IMR-90 (cell line): ENCODE results near the gene UFC1. TPM values are rescaled to one million over a fixed set of nuclear protein-coding genes. Genes with fewer than 3 reads are reported as not detected.

Source experiments
- ATAC-seq: fragments of 200-7000 bp; cut with Tn5 transposase; 2 replicates; pipeline ENCODE4 v1.9.1; 2020; ENCODE audit warnings: low read depth, mild to moderate bottlenecking, moderate library complexity
- BruUV-seq: library from RNA; stranded (reverse); fragments of 400-500 nt; replicated peaks from 2 replicates; lab custom pipeline; 2021; lab: Mats Ljungman, UMichigan
- CTCF ChIA-PET: fragments of 300-600 bp; formaldehyde crosslinking; extraction: SDS; loops from one replicate; lab custom pipeline; 2021; ENCODE audit warnings: antibody characterized with exemption; lab: Yijun Ruan, JAX
- POLR2A ChIA-PET: fragments of 300-600 bp; sonication (Branson Sonifier 250); formaldehyde crosslinking; loops from one replicate; lab custom pipeline; 2022; ENCODE audit warnings: antibody characterized with exemption; ENCODE audit not compliant: unreplicated experiment; lab: Charles Lee
- DNase-seq: peaks from one replicate; pipeline ENCODE4 v3.0.0; 2013
- H2AFZ ChIP-seq: replicated peaks from 2 replicates; pipeline ENCODE3; 2013; ENCODE audit warnings: low read length, mild to moderate bottlenecking; ENCODE audit not compliant: poor library complexity
- H2AK5ac ChIP-seq: 2 replicates; pipeline ENCODE4 v1.6.1; 2013; ENCODE audit warnings: low read depth, low read length, inconsistent platforms
- H2AK9ac ChIP-seq: replicated peaks from 2 replicates; pipeline ENCODE3; 2013; ENCODE audit warnings: mild to moderate bottlenecking, low read depth, low read length, moderate library complexity; ENCODE audit not compliant: poor library complexity
- H2BK120ac ChIP-seq: 2 replicates; pipeline ENCODE4 v1.6.1; 2013; ENCODE audit warnings: low read depth, low read length, inconsistent platforms
- H2BK15ac ChIP-seq: 3 replicates; pipeline ENCODE4 v1.6.1; 2013; ENCODE audit warnings: low read depth, low read length, inconsistent platforms
- H2BK20ac ChIP-seq: 2 replicates; pipeline ENCODE4 v1.6.1; 2013; ENCODE audit warnings: low read depth, mild to moderate bottlenecking, inconsistent platforms, low read length, moderate library complexity
- H2BK5ac ChIP-seq: 2 replicates; pipeline ENCODE4 v1.6.1; 2013; ENCODE audit warnings: mild to moderate bottlenecking, low read depth, low read length, inconsistent platforms; ENCODE audit not compliant: poor library complexity, severe bottlenecking
- H3K14ac ChIP-seq: replicated peaks from 2 replicates; pipeline ENCODE4 v1.6.1; 2013; ENCODE audit warnings: low read depth, low read length, inconsistent platforms
- H3K18ac ChIP-seq: 2 replicates; pipeline ENCODE4 v1.6.1; 2013; ENCODE audit warnings: low read depth, low read length, control low read depth
- H3K23ac ChIP-seq: 2 replicates; pipeline ENCODE4 v1.6.1; 2013; ENCODE audit warnings: low read depth, low read length, inconsistent platforms
- H3K27ac ChIP-seq: 2 replicates; pipeline ENCODE4 v1.5.1; 2013; ENCODE audit warnings: mild to moderate bottlenecking, control low read depth, low read length; ENCODE audit not compliant: insufficient read depth
- H3K27me3 ChIP-seq: 2 replicates; pipeline ENCODE4 v1.6.1; 2013; ENCODE audit warnings: low read length; ENCODE audit not compliant: control insufficient read depth, insufficient read depth
- H3K36me3 ChIP-seq: 2 replicates; pipeline ENCODE4 v1.6.1; 2013; ENCODE audit warnings: low read length, mixed read lengths; ENCODE audit not compliant: control insufficient read depth, insufficient read depth
- H3K4ac ChIP-seq: 2 replicates; pipeline ENCODE4 v1.6.1; 2013; ENCODE audit warnings: low read depth, low read length, inconsistent platforms
- H3K4me1 ChIP-seq: 2 replicates; pipeline ENCODE4 v1.6.1; 2013; ENCODE audit warnings: low read length, mixed read lengths; ENCODE audit not compliant: control insufficient read depth, insufficient read depth
- H3K4me2 ChIP-seq: 2 replicates; pipeline ENCODE4 v1.6.1; 2013; ENCODE audit warnings: low read depth, mild to moderate bottlenecking, control low read depth, low read length, moderate library complexity
- H3K4me3 ChIP-seq: 2 replicates; pipeline ENCODE4 v1.5.1; 2013; ENCODE audit warnings: low read depth, mild to moderate bottlenecking, control low read depth, low read length, moderate library complexity; ENCODE audit not compliant: insufficient read depth
- H3K56ac ChIP-seq: 2 replicates; pipeline ENCODE4 v1.6.1; 2013; ENCODE audit warnings: low read length, inconsistent platforms; ENCODE audit not compliant: insufficient read depth; ENCODE audit errors: extremely low read depth
- H3K79me1 ChIP-seq, 2 experiments: 2 replicates each; pipeline ENCODE4 v1.6.1; 2013; ENCODE audit warnings: low read length in 2 of 2, inconsistent platforms in 1 of 2, low read depth in 1 of 2
- H3K9ac ChIP-seq: 2 replicates; pipeline ENCODE4 v1.6.1; 2013; ENCODE audit warnings: low read depth, low read length, control low read depth
- H3K9me1 ChIP-seq: 2 replicates; pipeline ENCODE4 v1.6.1; 2013; ENCODE audit warnings: low read length, inconsistent platforms; ENCODE audit not compliant: insufficient read depth
- H3K9me3 ChIP-seq: 2 replicates; pipeline ENCODE4 v1.6.1; 2013; ENCODE audit warnings: low read length; ENCODE audit not compliant: control insufficient read depth, insufficient read depth
- H4K20me1 ChIP-seq: 2 replicates; pipeline ENCODE4 v1.6.1; 2013; ENCODE audit warnings: low read length, inconsistent platforms; ENCODE audit not compliant: insufficient read depth
- H4K5ac ChIP-seq: 2 replicates; pipeline ENCODE4 v1.6.1; 2013; ENCODE audit warnings: mild to moderate bottlenecking, low read depth, low read length, control low read depth
- H4K8ac ChIP-seq, 2 experiments: 2 replicates each; pipeline ENCODE4 v1.6.1; 2013; ENCODE audit warnings: low read depth in 2 of 2, low read length in 2 of 2, control low read depth in 1 of 2, inconsistent platforms in 1 of 2
- H4K91ac ChIP-seq: 2 replicates; pipeline ENCODE4 v1.6.1; 2013; ENCODE audit warnings: low read depth, low read length, inconsistent platforms; ENCODE audit not compliant: insufficient read depth
- CHD1 ChIP-seq: IDR thresholded peaks from 2 replicates; pipeline ENCODE4 v1.6.1; 2012; ENCODE audit warnings: low read depth, low read length, improper control_type of control experiment
- FOS ChIP-seq: fragments of 150-350 bp; IDR thresholded peaks from 2 replicates; pipeline ENCODE4 v1.6.1; 2016; ENCODE audit warnings: low read depth, low read length
- MAFK ChIP-seq: IDR thresholded peaks from 2 replicates; pipeline ENCODE4 v1.6.1; 2012; ENCODE audit warnings: low read depth, low read length, improper control_type of control experiment
- RAD21 ChIP-seq: IDR thresholded peaks from 2 replicates; pipeline ENCODE4 v1.6.1; 2012; ENCODE audit warnings: low read length, improper control_type of control experiment
- RCOR1 ChIP-seq: IDR thresholded peaks from 2 replicates; pipeline ENCODE4 v1.6.1; 2012; ENCODE audit warnings: mild to moderate bottlenecking, low read length, improper control_type of control experiment; ENCODE audit not compliant: insufficient replicate concordance
- SMC3 ChIP-seq: fragments of 150-350 bp; IDR thresholded peaks from 2 replicates; pipeline ENCODE4 v1.6.1; 2016; ENCODE audit warnings: low read depth, mild to moderate bottlenecking, antibody characterized with exemption, low read length, moderate library complexity
- WGBS, 2 experiments: methylation state at CpG; one replicate each; pipeline versions ENCODE4 v1.1.5 to v1.1.7; 2013; ENCODE audit warnings: missing lambda C conversion rate in 2 of 2; ENCODE audit not compliant: insufficient read length in 1 of 2; ENCODE audit errors: extremely low coverage in 2 of 2; 5-methylcytosine and 5-hydroxymethylcytosine counted together
- dilution Hi-C: fragments of 300-500 bp; cut with HindIII; formaldehyde crosslinking; loops from one replicate; pipeline ENCODE4 v1.14.3; 2018; ENCODE audit warnings: low sequenced_read_pairs; ENCODE audit not compliant: unreplicated experiment
- in situ Hi-C: fragments of 300-500 bp; cut with MboI; formaldehyde crosslinking; loops from 3 replicates; pipeline ENCODE4 v1.14.3; 2019; ENCODE audit warnings: low sequenced_read_pairs, inconsistent platforms, mixed read lengths
- intact Hi-C: fragments of 100-400 bp; cut with micrococcal nuclease; formaldehyde crosslinking; loops from 2 replicates; pipeline ENCODE4 v1.10.0; 2022
- polyA plus RNA-seq, 3 experiments: library from polyadenylated mRNA; depleted of rRNA; stranded (reverse); fragments of >200 nt; gene quantifications; 2 replicates each; pipeline ENCODE4 v1.2.3, GENCODE V29; 2012; ENCODE audit warnings: low replicate concordance in 1 of 3
- total RNA-seq: library from RNA; depleted of rRNA; stranded (reverse); fragments of >200 nt; gene quantifications from 2 replicates; pipeline ENCODE4 v1.2.3, GENCODE V29; 2012
- TF ChIP-seq, protein P1 (sequence below): conservative IDR thresholded peaks from 2 replicates; pipeline ENCODE4 v1.5.1; 2012; ENCODE audit warnings: mild to moderate bottlenecking, low read depth, low read length, improper control_type of control experiment
- TF ChIP-seq, protein P2 (sequence below): fragments of 150-350 bp; IDR thresholded peaks from 2 replicates; pipeline ENCODE4 v1.6.1; 2016; ENCODE audit warnings: low read depth, mild to moderate bottlenecking, low read length, moderate library complexity, borderline replicate concordance
- TF ChIP-seq, protein P3 (sequence below): fragments of 150-350 bp; IDR thresholded peaks from 2 replicates; pipeline ENCODE4 v1.6.1; 2017; ENCODE audit warnings: mild to moderate bottlenecking, antibody characterized with exemption, low read length, low read depth

Gene UFC1
- total and polyA plus RNA-seq, 2 of the 4 experiments (the other 2 are of a cell fraction), result 134 to 140 TPM

DNA sequence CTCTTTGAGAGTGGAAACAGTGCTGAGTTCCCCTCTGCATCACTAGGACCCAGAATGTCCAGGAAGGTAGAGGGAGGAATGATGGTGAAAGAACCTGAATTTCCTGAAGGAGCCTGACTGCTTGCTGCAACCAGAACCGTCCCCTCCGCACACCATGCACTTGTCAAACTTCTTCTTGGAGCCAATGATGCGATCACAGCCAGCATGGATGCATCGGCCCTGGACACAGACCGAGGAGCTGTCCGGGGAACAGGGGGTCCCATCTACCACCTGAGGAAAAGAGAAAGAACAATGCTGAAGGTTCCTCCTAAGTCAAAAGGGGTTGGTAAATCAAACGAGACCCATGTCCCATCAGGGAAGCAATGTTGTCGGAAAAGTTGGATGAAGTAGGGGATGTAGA, 38.2 kb downstream of the UFC1 start:
- no peak overlapping the region for H2BK120ac ChIP-seq
- BruUV-seq, result no TSS peak
- H3K9ac ChIP-seq, result no peak overlapping the region
- CTCF ChIA-PET, result interaction anchor here (1.0 to 1.4 kb wide), 3 partner anchors 10 to 99 kb away, joined by 3 to 8 read pairs (median 6); partner anchors contain the start of genes NDUFS2 and TOMM40L
- DNase-seq, result no peak
- 0 out of 2 replicates have a peak, but pooled peaks cover 4% of the 10 kb centered on the region for H3K9me1 ChIP-seq
- no peaks in the 10 kb centered on the region for H3K79me1 ChIP-seq
- no peak overlapping the region for H3K4me3 ChIP-seq
- POLR2A ChIA-PET, result no interaction called here
- dilution Hi-C loops (no loop called here), in situ Hi-C loops (no loop called here), intact Hi-C loops (loop anchor here (1.0 kb wide), 3 partner anchors 33 to 190 kb away; no protein-coding TSS in a partner anchor)
- H2AK5ac ChIP-seq, result no peak overlapping the region
- H3K14ac ChIP-seq, result no peak overlapping the region
- 100% methylated on average over 1 of the region's 8 CpGs; no CpG with 5 or more reads in 1 of the 2 experiments for WGBS, 2 experiments
- H3K36me3 ChIP-seq, result no peaks in the 10 kb centered on the region
- no peaks in the 10 kb centered on the region for H4K20me1 ChIP-seq
- TF ChIP-seq RAD21, result no peak
- TF ChIP-seq, protein P1, sequence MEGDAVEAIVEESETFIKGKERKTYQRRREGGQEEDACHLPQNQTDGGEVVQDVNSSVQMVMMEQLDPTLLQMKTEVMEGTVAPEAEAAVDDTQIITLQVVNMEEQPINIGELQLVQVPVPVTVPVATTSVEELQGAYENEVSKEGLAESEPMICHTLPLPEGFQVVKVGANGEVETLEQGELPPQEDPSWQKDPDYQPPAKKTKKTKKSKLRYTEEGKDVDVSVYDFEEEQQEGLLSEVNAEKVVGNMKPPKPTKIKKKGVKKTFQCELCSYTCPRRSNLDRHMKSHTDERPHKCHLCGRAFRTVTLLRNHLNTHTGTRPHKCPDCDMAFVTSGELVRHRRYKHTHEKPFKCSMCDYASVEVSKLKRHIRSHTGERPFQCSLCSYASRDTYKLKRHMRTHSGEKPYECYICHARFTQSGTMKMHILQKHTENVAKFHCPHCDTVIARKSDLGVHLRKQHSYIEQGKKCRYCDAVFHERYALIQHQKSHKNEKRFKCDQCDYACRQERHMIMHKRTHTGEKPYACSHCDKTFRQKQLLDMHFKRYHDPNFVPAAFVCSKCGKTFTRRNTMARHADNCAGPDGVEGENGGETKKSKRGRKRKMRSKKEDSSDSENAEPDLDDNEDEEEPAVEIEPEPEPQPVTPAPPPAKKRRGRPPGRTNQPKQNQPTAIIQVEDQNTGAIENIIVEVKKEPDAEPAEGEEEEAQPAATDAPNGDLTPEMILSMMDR, result no peak
- TF ChIP-seq MAFK, result no peak
- TF ChIP-seq SMC3, result no peak
- TF ChIP-seq, protein P2, sequence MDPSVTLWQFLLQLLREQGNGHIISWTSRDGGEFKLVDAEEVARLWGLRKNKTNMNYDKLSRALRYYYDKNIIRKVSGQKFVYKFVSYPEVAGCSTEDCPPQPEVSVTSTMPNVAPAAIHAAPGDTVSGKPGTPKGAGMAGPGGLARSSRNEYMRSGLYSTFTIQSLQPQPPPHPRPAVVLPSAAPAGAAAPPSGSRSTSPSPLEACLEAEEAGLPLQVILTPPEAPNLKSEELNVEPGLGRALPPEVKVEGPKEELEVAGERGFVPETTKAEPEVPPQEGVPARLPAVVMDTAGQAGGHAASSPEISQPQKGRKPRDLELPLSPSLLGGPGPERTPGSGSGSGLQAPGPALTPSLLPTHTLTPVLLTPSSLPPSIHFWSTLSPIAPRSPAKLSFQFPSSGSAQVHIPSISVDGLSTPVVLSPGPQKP, result no peak
- TF ChIP-seq, protein P3, sequence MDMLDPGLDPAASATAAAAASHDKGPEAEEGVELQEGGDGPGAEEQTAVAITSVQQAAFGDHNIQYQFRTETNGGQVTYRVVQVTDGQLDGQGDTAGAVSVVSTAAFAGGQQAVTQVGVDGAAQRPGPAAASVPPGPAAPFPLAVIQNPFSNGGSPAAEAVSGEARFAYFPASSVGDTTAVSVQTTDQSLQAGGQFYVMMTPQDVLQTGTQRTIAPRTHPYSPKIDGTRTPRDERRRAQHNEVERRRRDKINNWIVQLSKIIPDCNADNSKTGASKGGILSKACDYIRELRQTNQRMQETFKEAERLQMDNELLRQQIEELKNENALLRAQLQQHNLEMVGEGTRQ, result no peak
- no peak for TF ChIP-seq FOS
- TF ChIP-seq CHD1, result no peak
- TF ChIP-seq RCOR1, result no peak
- H2AFZ ChIP-seq, result no peak overlapping the region
- H3K27me3 ChIP-seq, result no peaks in the 10 kb centered on the region
- H2BK15ac ChIP-seq, result no peak overlapping the region
- H3K18ac ChIP-seq, result no peak overlapping the region
- no peak overlapping the region for H2AK9ac ChIP-seq
- H3K4me2 ChIP-seq, result no peak overlapping the region
- peaks cover 4% of the 10 kb centered on the region; the same call in 1 of the 2 replicates for H3K4me1 ChIP-seq
- no peaks in the 10 kb centered on the region for H3K9me3 ChIP-seq
- ATAC-seq, result no peak
- no peak overlapping the region for H3K23ac ChIP-seq
- H2BK20ac ChIP-seq, result no peak overlapping the region
- no peak overlapping the region for H2BK5ac ChIP-seq
- no peak overlapping the region for H4K5ac ChIP-seq
- no peak overlapping the region for H3K4ac ChIP-seq
- no peak overlapping the region for H3K27ac ChIP-seq
- no peak overlapping the region for H4K91ac ChIP-seq
- no peak overlapping the region for H4K8ac ChIP-seq
- H3K56ac ChIP-seq, result no peak overlapping the region
